Caco-2 (cell line): Measurements from ENCODE around the gene KHDC1L. TPM values are rescaled to one million over a fixed set of nuclear protein-coding genes. Genes with fewer than 3 reads are reported as not detected.

Experiments
- BruUV-seq: library from RNA; stranded (reverse); fragments of 400-500 nt; replicated peaks from 2 replicates; lab custom pipeline; 2021; lab: Mats Ljungman, UMichigan
- CTCF ChIA-PET: fragments of 300-600 bp; sonication (Branson Sonifier 250); formaldehyde crosslinking; loops from one replicate; lab custom pipeline; 2022; ENCODE audit warnings: antibody characterized with exemption; lab: Charles Lee
- POLR2A ChIA-PET: fragments of 300-600 bp; sonication (Branson Sonifier 250); formaldehyde crosslinking; loops from one replicate; lab custom pipeline; 2022; ENCODE audit warnings: antibody characterized with exemption; lab: Charles Lee
- DNase-seq, 2 experiments: peaks; one replicate each; pipeline versions ENCODE4 v3.0.0 to v3.0.0-alpha.2; 2020 to 2022
- H3K27me3 ChIP-seq: replicated peaks from 2 replicates; pipeline ENCODE4 v1.6.0; 2011; ENCODE audit warnings: low read length; ENCODE audit not compliant: control insufficient read depth, insufficient read depth
- H3K36me3 ChIP-seq: 2 replicates; pipeline ENCODE4 v1.5.1; 2011; ENCODE audit warnings: low read length; ENCODE audit not compliant: control insufficient read depth, insufficient read depth
- H3K4me1 ChIP-seq: fragments of 250-450 bp; sonication (Bioruptor Pico); 2 replicates; pipeline ENCODE4 v1.5.1; 2020; ENCODE audit warnings: mild to moderate bottlenecking
- H3K4me3 ChIP-seq: 2 replicates; pipeline ENCODE4 v1.5.1; 2011; ENCODE audit warnings: low read depth, mild to moderate bottlenecking, control low read depth, low read length
- H3K9me3 ChIP-seq: fragments of 250-450 bp; sonication (Bioruptor Pico); 2 replicates; pipeline ENCODE4 v1.5.1; 2020; ENCODE audit warnings: mild to moderate bottlenecking, moderate library complexity
- H3K27ac Mint-ChIP-seq: one replicate; pipeline ENCODE4 v1.8.0; 2022; ENCODE audit warnings: mixed read lengths; ENCODE audit not compliant: unreplicated experiment
- H3K27me3 Mint-ChIP-seq: one replicate; pipeline ENCODE4 v1.8.0; 2022; ENCODE audit warnings: mixed read lengths; ENCODE audit not compliant: insufficient read depth, unreplicated experiment
- H3K36me3 Mint-ChIP-seq: one replicate; pipeline ENCODE4 v1.8.0; 2022; ENCODE audit warnings: mild to moderate bottlenecking, mixed read lengths; ENCODE audit not compliant: insufficient read depth, unreplicated experiment
- H3K4me1 Mint-ChIP-seq: one replicate; pipeline ENCODE4 v1.8.0; 2022; ENCODE audit warnings: low read depth, mixed read lengths; ENCODE audit not compliant: unreplicated experiment
- H3K4me3 Mint-ChIP-seq: one replicate; pipeline ENCODE4 v1.8.0; 2022; ENCODE audit warnings: mild to moderate bottlenecking, moderate library complexity, mixed read lengths; ENCODE audit not compliant: unreplicated experiment
- H3K9me3 Mint-ChIP-seq: one replicate; pipeline ENCODE4 v1.8.0; 2022; ENCODE audit warnings: mixed read lengths; ENCODE audit not compliant: unreplicated experiment
- intact Hi-C: fragments of 100-400 bp; cut with micrococcal nuclease; formaldehyde crosslinking; loops from one replicate; pipeline ENCODE4 v1.10.0; 2022; ENCODE audit not compliant: unreplicated experiment
- total RNA-seq: library from RNA; stranded (reverse); gene quantifications from 2 replicates; pipeline ENCODE4 v1.2.3, GENCODE V29; 2022
- TF ChIP-seq, protein P1 (sequence below), 2 experiments: fragments of 200-600 bp in 1 of 2; IDR thresholded peaks; 1 replicate in 1 of 2; 2 replicates in 1 of 2; pipeline versions ENCODE4 v1.5.1 to v1.8.0; 2011 to 2022; ENCODE audit warnings: antibody characterized with exemption in 1 of 2, control low read depth in 1 of 2, inconsistent platforms in 1 of 2, low read depth in 1 of 2, low read length in 1 of 2, mild to moderate bottlenecking in 1 of 2, moderate library complexity in 1 of 2; ENCODE audit not compliant: insufficient read depth in 1 of 2, severe bottlenecking in 1 of 2, unreplicated experiment in 1 of 2

KHDC1L gene
- total RNA-seq, 1 experiment from 2014 or later = not detected

DNA sequence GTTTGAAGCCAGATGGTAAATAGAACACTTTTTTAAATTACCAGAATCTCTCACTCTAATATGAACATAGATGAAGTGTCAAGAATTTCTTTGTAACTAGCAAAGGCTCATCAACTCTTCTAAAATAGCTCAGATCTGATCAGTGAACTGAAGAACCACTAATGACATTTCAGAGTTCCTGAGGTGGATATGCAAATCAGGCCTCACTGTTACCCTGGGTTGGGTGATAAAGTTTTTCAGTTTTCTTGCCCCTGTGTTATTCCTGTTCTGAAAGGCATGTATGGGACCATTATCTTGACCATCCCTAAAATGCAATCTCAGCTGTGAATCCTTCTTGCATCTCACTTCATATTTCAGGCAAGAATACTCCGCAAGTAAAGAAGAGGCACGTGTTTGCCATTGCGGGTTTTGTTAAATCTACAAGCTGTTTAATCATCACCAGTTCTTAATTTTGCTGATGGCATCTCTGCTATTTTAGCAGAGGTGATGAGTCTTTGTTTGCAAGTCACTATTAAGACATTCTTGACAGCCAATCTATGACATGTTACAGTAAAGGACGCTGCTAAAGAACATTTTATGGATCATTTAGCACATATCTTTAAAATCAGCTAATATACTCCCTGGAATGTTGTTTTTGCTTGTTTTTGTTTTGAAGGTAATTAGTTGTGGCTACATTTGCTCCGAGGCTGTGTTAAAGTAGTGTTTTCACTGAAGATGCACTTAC is 47.9 kb downstream of the KHDC1L start:
- TF ChIP-seq, protein P1, sequence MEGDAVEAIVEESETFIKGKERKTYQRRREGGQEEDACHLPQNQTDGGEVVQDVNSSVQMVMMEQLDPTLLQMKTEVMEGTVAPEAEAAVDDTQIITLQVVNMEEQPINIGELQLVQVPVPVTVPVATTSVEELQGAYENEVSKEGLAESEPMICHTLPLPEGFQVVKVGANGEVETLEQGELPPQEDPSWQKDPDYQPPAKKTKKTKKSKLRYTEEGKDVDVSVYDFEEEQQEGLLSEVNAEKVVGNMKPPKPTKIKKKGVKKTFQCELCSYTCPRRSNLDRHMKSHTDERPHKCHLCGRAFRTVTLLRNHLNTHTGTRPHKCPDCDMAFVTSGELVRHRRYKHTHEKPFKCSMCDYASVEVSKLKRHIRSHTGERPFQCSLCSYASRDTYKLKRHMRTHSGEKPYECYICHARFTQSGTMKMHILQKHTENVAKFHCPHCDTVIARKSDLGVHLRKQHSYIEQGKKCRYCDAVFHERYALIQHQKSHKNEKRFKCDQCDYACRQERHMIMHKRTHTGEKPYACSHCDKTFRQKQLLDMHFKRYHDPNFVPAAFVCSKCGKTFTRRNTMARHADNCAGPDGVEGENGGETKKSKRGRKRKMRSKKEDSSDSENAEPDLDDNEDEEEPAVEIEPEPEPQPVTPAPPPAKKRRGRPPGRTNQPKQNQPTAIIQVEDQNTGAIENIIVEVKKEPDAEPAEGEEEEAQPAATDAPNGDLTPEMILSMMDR (IDR thresholded peaks at IDR 0.05; ENCODE audit: insufficient read depth in 1 of 2, low read depth in 1 of 2, low read length in 1 of 2, severe bottlenecking in 1 of 2, unreplicated experiment in 1 of 2) = no peak
- POLR2A ChIA-PET = no interaction called here

DNA sequence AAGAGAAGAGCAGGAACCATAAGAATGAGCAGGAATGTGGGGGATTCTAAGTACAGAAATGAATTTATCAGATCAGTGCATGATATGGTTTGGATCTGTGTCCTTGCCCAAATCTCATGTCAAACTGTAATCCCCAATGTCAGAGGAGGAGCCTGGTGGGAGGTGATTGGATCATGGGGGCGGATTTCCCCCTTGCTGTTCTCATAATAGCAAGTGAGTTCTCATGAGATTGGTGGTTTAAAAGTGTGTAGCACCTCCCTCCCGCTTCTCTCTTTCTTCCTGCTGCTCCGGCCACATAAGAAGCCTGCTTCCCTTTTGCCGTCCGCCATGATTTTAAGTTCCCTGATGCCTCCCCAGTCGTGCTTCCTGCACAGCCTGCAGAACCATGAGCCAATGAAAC is 49.2 kb downstream of the KHDC1L start:
- Mint-ChIP-seq H3K27me3 (peaks cover 4% of the 10 kb centered on the region), H3K36me3 (no peaks in the 10 kb centered on the region), H3K4me1 (no peaks in the 10 kb centered on the region), H3K9me3 (no peaks in the 10 kb centered on the region), H3K4me3 (no peak overlapping the region), H3K27ac (no peak overlapping the region)
- Histone ChIP-seq H3K27me3 (no peaks in the 10 kb centered on the region), H3K36me3 (no peaks in the 10 kb centered on the region), H3K4me1 (no peaks in the 10 kb centered on the region), H3K9me3 (no peaks in the 10 kb centered on the region), H3K4me3 (no peak overlapping the region)
- no TSS peak for BruUV-seq
- POLR2A ChIA-PET = no interaction called here
- intact Hi-C loops = no loop called here
- CTCF ChIA-PET = no interaction called here
- no peak for DNase-seq
- TF ChIP-seq, protein P1 (IDR thresholded peaks at IDR 0.05; ENCODE audit: insufficient read depth in 1 of 2, low read depth in 1 of 2, low read length in 1 of 2, severe bottlenecking in 1 of 2, unreplicated experiment in 1 of 2) = no peak

More for the DNA sequence above, 47.9 kb downstream of the KHDC1L start:
- Mint-ChIP-seq H3K4me3 (no peak overlapping the region), H3K27me3 (peaks cover 4% of the 10 kb centered on the region), H3K9me3 (no peaks in the 10 kb centered on the region), H3K27ac (no peak overlapping the region), H3K4me1 (no peaks in the 10 kb centered on the region), H3K36me3 (no peaks in the 10 kb centered on the region)
- CTCF ChIA-PET = no interaction called here
- BruUV-seq = no TSS peak
- Histone ChIP-seq H3K4me3 (no peak overlapping the region), H3K36me3 (no peaks in the 10 kb centered on the region), H3K4me1 (no peaks in the 10 kb centered on the region), H3K27me3 (no peaks in the 10 kb centered on the region), H3K9me3 (no peaks in the 10 kb centered on the region)
- no peak for DNase-seq
- intact Hi-C loops = no loop called here

DNA sequence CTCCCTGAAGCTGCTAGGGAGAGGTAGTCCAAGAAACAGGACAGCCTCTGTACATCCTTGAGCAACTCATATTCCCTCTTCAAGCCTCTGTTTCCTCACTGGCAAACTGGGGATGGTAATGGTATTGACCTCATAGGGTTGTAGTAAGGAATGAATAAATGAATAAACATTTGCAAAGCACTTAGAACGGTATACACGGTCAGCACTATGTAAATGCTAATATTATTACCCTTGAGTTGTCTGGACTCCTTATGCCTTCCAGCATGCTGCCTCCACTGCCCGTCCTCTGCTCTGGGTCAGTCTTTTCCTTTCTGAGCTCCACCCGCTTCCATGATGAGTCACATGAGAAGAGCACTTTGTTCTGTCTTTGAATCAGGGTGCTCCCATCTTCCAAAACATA is 50.6 kb downstream of the KHDC1L start:
- TF ChIP-seq, protein P1 (IDR thresholded peaks at IDR 0.05; ENCODE audit: insufficient read depth in 1 of 2, low read depth in 1 of 2, low read length in 1 of 2, severe bottlenecking in 1 of 2, unreplicated experiment in 1 of 2) = no peak
- Mint-ChIP-seq H3K27ac (no peak overlapping the region), H3K4me3 (no peak overlapping the region), H3K27me3 (peaks cover 6% of the 10 kb centered on the region), H3K9me3 (no peaks in the 10 kb centered on the region), H3K4me1 (no peaks in the 10 kb centered on the region), H3K36me3 (no peaks in the 10 kb centered on the region)
- ChIA-PET POLR2A (no interaction called here), CTCF (no interaction called here)
- Histone ChIP-seq H3K4me1 (no peaks in the 10 kb centered on the region), H3K4me3 (no peak overlapping the region), H3K9me3 (no peaks in the 10 kb centered on the region), H3K27me3 (no peaks in the 10 kb centered on the region), H3K36me3 (no peaks in the 10 kb centered on the region)
- BruUV-seq = no TSS peak
- DNase-seq = no peak
- intact Hi-C loops = no loop called here

Other genes starting within 250 kb of the KHDC1L start
- gene KHDC1, start 37.7 kb upstream of the KHDC1L start, total RNA-seq = 8.1 and 8.6 TPM in 2 replicates
- not detected in 2 replicates for gene DPPA5, start 128.8 kb upstream of the KHDC1L start, total RNA-seq
- not detected in 2 replicates for gene KHDC3L, start 137.2 kb upstream of the KHDC1L start, total RNA-seq
- not detected in 2 replicates for gene OOEP, start 144.4 kb upstream of the KHDC1L start, total RNA-seq
- gene DDX43, start 169.3 kb upstream of the KHDC1L start, total RNA-seq = not detected in 2 replicates
- 23.8 and 24.8 TPM in 2 replicates for gene CGAS, start 226.8 kb upstream of the KHDC1L start, total RNA-seq
- 28.7 and 33.1 TPM in 2 replicates for gene MTO1, start 236.2 kb upstream of the KHDC1L start, total RNA-seq